Hematopoietic multipotent progenitor cell (in vitro differentiated cells): ENCODE results near the gene DNAAF5. TPM values are rescaled to one million over a fixed set of nuclear protein-coding genes. Genes with fewer than 3 reads are reported as not detected.

ENCODE experiments used
- DNase-seq, 3 donors: peaks; one replicate each; pipeline ENCODE4 v3.0.0-alpha.2; 2011 to 2015; ENCODE audit warnings: low read depth in 2 of 3, low spot score in 2 of 3
- total RNA-seq: library from RNA; depleted of rRNA; stranded (reverse); fragments of >200 nt; gene quantifications from one replicate; pipeline ENCODE4 v1.2.3, GENCODE V29; 2012

DNAAF5 gene
- 46.0 TPM for total RNA-seq

- DNase-seq: peak; percentile 67 to 89 (median 84)
These were observed at the start of gene DNAAF5 for GRCh38 chr7:726084-726853. DNAAF5 (plus strand) TSS chr7:726699; CDS start chr7:726721, 22 bp downstream.

GRCh38 chr7:676972-677385, 49.5 kb upstream of the DNAAF5 start:
- DNase-seq: no peak

- no peak for DNase-seq
These were observed 45.9 kb upstream of the DNAAF5 start for GRCh38 chr7:680411-681127.

GRCh38 chr7:681551-682307, 44.8 kb upstream of the DNAAF5 start:
- no peak for DNase-seq

- no peak for DNase-seq
These were observed 43.7 kb upstream of the DNAAF5 start for GRCh38 chr7:682810-683209.

GRCh38 chr7:683526-684205, 42.8 kb upstream of the DNAAF5 start:
- no peak for DNase-seq

- no peak for DNase-seq
These were observed 42.1 kb upstream of the DNAAF5 start for GRCh38 chr7:684416-684815.

- no peak for DNase-seq
These were observed 41.0 kb upstream of the DNAAF5 start for GRCh38 chr7:685540-685939.

GRCh38 chr7:690478-691360, 35.8 kb upstream of the DNAAF5 start:
- DNase-seq: no peak

GRCh38 chr7:691361-692045, 35.0 kb upstream of the DNAAF5 start:
- no peak for DNase-seq

- DNase-seq: no peak
These were observed 33.2 kb upstream of the DNAAF5 start for GRCh38 chr7:693280-693679.

- no peak for DNase-seq
These were observed 30.1 kb upstream of the DNAAF5 start for GRCh38 chr7:696426-696811.

GRCh38 chr7:696812-697551, 29.5 kb upstream of the DNAAF5 start:
- DNase-seq: no peak

GRCh38 chr7:698515-699475, 27.7 kb upstream of the DNAAF5 start:
- DNase-seq: no peak

GRCh38 chr7:699476-700170, 26.9 kb upstream of the DNAAF5 start:
- no peak for DNase-seq

- no peak for DNase-seq
These were observed 25.3 kb upstream of the DNAAF5 start for GRCh38 chr7:701086-701671.
